Naive thymus-derived CD8-positive, alpha-beta T cell (primary cell): ENCODE measurements around the gene ENPP1. TPM values are rescaled to one million over a fixed set of nuclear protein-coding genes. Genes with fewer than 3 reads are reported as not detected.

Source experiments
- ATAC-seq, 2 donors: fragments of 150-1000 bp; cut with Tn5 transposase in 1 of 2; sonication (Bioruptor Pico), chemical (Tn5 transposase) in 1 of 2; 1 replicate in 1 of 2; 2 replicates in 1 of 2; pipeline ENCODE4 v1.10.0; 2021; ENCODE audit warnings: mild to moderate bottlenecking in 2 of 2, moderate library complexity in 2 of 2
- POLR2A ChIA-PET: fragments of 350-600 bp; sonication (Branson Sonifier 250); formaldehyde crosslinking; loops from one replicate; lab custom pipeline; 2021; ENCODE audit warnings: antibody characterized with exemption; lab: Charles Lee
- DNase-seq, 10 donors: peaks; one replicate each; pipeline versions ENCODE4 v3.0.0 to v3.0.0-alpha.2; 2020 to 2022
- H3K27ac Mint-ChIP-seq, 10 donors: one replicate each; pipeline ENCODE4 v1.8.0; 2020 to 2022; ENCODE audit warnings: mild to moderate bottlenecking in 10 of 10, mixed read lengths in 10 of 10, moderate library complexity in 4 of 10, inconsistent platforms in 1 of 10
- H3K27me3 Mint-ChIP-seq, 5 donors: one replicate each; pipeline ENCODE4 v1.8.0; 2021 to 2022; ENCODE audit warnings: mixed read lengths in 5 of 5
- H3K36me3 Mint-ChIP-seq, 3 donors: one replicate each; pipeline ENCODE4 v1.8.0; 2020 to 2022; ENCODE audit warnings: mixed read lengths in 3 of 3, mild to moderate bottlenecking in 2 of 3, inconsistent platforms in 1 of 3
- H3K4me1 Mint-ChIP-seq, 4 donors: one replicate each; pipeline ENCODE4 v1.8.0; 2021 to 2022; ENCODE audit warnings: mixed read lengths in 4 of 4
- H3K4me3 Mint-ChIP-seq, 10 donors: one replicate each; pipeline ENCODE4 v1.8.0; 2020 to 2022; ENCODE audit warnings: mild to moderate bottlenecking in 10 of 10, mixed read lengths in 10 of 10, moderate library complexity in 6 of 10, inconsistent platforms in 1 of 10
- H3K9me3 Mint-ChIP-seq, 9 donors: one replicate each; pipeline ENCODE4 v1.8.0; 2020 to 2022; ENCODE audit warnings: mixed read lengths in 9 of 9, mild to moderate bottlenecking in 3 of 9, inconsistent platforms in 1 of 9, moderate library complexity in 1 of 9
- polyA plus RNA-seq, 3 donors: library from polyadenylated mRNA; unstranded; fragments of 300-500 nt; fragmentation: Illumina TruSeq; gene quantifications; one replicate each; pipeline ENCODE4 v1.2.3, GENCODE V29; 2021
- total RNA-seq, 8 experiments: library from RNA in 2 of 8; stranded (reverse) in 2 of 8; gene quantifications; one replicate each; pipeline ENCODE4 v1.2.3 and lab custom pipeline; 2021 to 2026

ENPP1 gene
- total and polyA plus RNA-seq, 5 experiments from 2014 or later = 0.11 to 0.47 TPM; not detected in 3

- DNase-seq (no peak), ATAC-seq (no peak)
- Mint-ChIP-seq H3K27me3 (peaks cover 0 to 31% (median 8%) of the 10 kb centered on the region in 5 donors), H3K36me3 (peaks cover 0 to 2% (median 0%) of the 10 kb centered on the region in 3 donors), H3K4me1 (no peaks in the 10 kb centered on the region), H3K9me3 (peaks cover 0 to 2% (median 0%) of the 10 kb centered on the region in 9 donors), H3K4me3 (no peak overlapping the region), H3K27ac (no peak overlapping the region)
- POLR2A ChIA-PET = no interaction called here
These were observed 54.7 kb downstream of the ENPP1 start for GRCh38 chr6:131862476-131862875.

GRCh38 chr6:131867744-131868143, 59.9 kb downstream of the ENPP1 start:
- Mint-ChIP-seq H3K36me3 (no peaks in the 10 kb centered on the region), H3K4me1 (no peaks in the 10 kb centered on the region), H3K9me3 (no peaks in the 10 kb centered on the region), H3K4me3 (no peak overlapping the region), H3K27me3 (peaks cover 0 to 20% (median 4%) of the 10 kb centered on the region in 5 donors), H3K27ac (no peak overlapping the region)
- no peak for ATAC-seq
- DNase-seq = no peak
- POLR2A ChIA-PET = no interaction called here

- Mint-ChIP-seq H3K4me3 (no peak overlapping the region), H3K27ac (no peak overlapping the region), H3K36me3 (no peaks in the 10 kb centered on the region), H3K4me1 (no peaks in the 10 kb centered on the region), H3K9me3 (no peaks in the 10 kb centered on the region), H3K27me3 (peaks cover 0 to 12% (median 4%) of the 10 kb centered on the region in 5 donors)
- POLR2A ChIA-PET = no interaction called here
- ATAC-seq = no peak
- no peak for DNase-seq
These were observed 61.0 kb downstream of the ENPP1 start for GRCh38 chr6:131868836-131869235.

- no peaks in the 10 kb centered on the region for H3K36me3 Mint-ChIP-seq
- no peak overlapping the region for H3K4me3 Mint-ChIP-seq
- H3K9me3 Mint-ChIP-seq = peaks cover 0 to 2% (median 0%) of the 10 kb centered on the region in 9 donors
- POLR2A ChIA-PET = no interaction called here
- DNase-seq = no peak
- ATAC-seq = no peak
- H3K27ac Mint-ChIP-seq = no peak overlapping the region
- peaks cover 0 to 4% (median 2%) of the 10 kb centered on the region in 5 donors for H3K27me3 Mint-ChIP-seq
- no peaks in the 10 kb centered on the region for H3K4me1 Mint-ChIP-seq
These were observed 67.8 kb downstream of the ENPP1 start for GRCh38 chr6:131875647-131876046.

- H3K27ac Mint-ChIP-seq = no peak overlapping the region
- POLR2A ChIA-PET = no interaction called here
- no peak for DNase-seq
- H3K27me3 Mint-ChIP-seq = peaks cover 0 to 9% (median 4%) of the 10 kb centered on the region in 5 donors
- no peaks in the 10 kb centered on the region for H3K4me1 Mint-ChIP-seq
- H3K9me3 Mint-ChIP-seq = peaks cover 0 to 2% (median 0%) of the 10 kb centered on the region in 9 donors
- no peaks in the 10 kb centered on the region for H3K36me3 Mint-ChIP-seq
- ATAC-seq = no peak
- H3K4me3 Mint-ChIP-seq = no peak overlapping the region
These were observed 68.7 kb downstream of the ENPP1 start for GRCh38 chr6:131876545-131876944.

- POLR2A ChIA-PET = no interaction called here
- H3K27me3 Mint-ChIP-seq = peaks cover 0 to 9% (median 4%) of the 10 kb centered on the region in 5 donors
- ATAC-seq = no peak
- H3K36me3 Mint-ChIP-seq = no peaks in the 10 kb centered on the region
- peaks cover 0 to 2% (median 0%) of the 10 kb centered on the region in 9 donors for H3K9me3 Mint-ChIP-seq
- no peak for DNase-seq
- H3K4me3 Mint-ChIP-seq = no peak overlapping the region
- H3K27ac Mint-ChIP-seq = no peak overlapping the region
- H3K4me1 Mint-ChIP-seq = no peaks in the 10 kb centered on the region
These were observed 70.4 kb downstream of the ENPP1 start for GRCh38 chr6:131877999-131878789.

- no peaks in the 10 kb centered on the region for H3K36me3 Mint-ChIP-seq
- ATAC-seq (no peak), DNase-seq (no peak)
- H3K27ac Mint-ChIP-seq = no peak overlapping the region
- POLR2A ChIA-PET = no interaction called here
- H3K4me3 Mint-ChIP-seq = no peak overlapping the region
- H3K4me1 Mint-ChIP-seq = no peaks in the 10 kb centered on the region
- peaks cover 0 to 9% (median 4%) of the 10 kb centered on the region in 5 donors for H3K27me3 Mint-ChIP-seq
- no peaks in the 10 kb centered on the region for H3K9me3 Mint-ChIP-seq
These were observed 75.2 kb downstream of the ENPP1 start for GRCh38 chr6:131883016-131883415.

- no peak overlapping the region for H3K27ac Mint-ChIP-seq
- no peak overlapping the region for H3K4me3 Mint-ChIP-seq
- POLR2A ChIA-PET = no interaction called here
- H3K4me1 Mint-ChIP-seq = no peaks in the 10 kb centered on the region
- DNase-seq (no peak), ATAC-seq (no peak)
- peaks cover 2 to 23% (median 7%) of the 10 kb centered on the region in 5 donors for H3K27me3 Mint-ChIP-seq
- H3K36me3 Mint-ChIP-seq = no peaks in the 10 kb centered on the region
- H3K9me3 Mint-ChIP-seq = no peaks in the 10 kb centered on the region
These were observed 77.4 kb downstream of the ENPP1 start for GRCh38 chr6:131885237-131885636.

- POLR2A ChIA-PET = interaction anchor here (0.7 kb wide), 1 partner anchor 12 kb away, joined by 3 read pairs; no protein-coding TSS in a partner anchor
- ATAC-seq (no peak), DNase-seq (no peak)
- no peak overlapping the region for H3K4me3 Mint-ChIP-seq
- H3K4me1 Mint-ChIP-seq = no peaks in the 10 kb centered on the region
- no peaks in the 10 kb centered on the region for H3K9me3 Mint-ChIP-seq
- H3K27me3 Mint-ChIP-seq = peaks cover 3 to 16% (median 12%) of the 10 kb centered on the region in 5 donors
- H3K36me3 Mint-ChIP-seq = no peaks in the 10 kb centered on the region
- H3K27ac Mint-ChIP-seq = no peak overlapping the region
These were observed 78.7 kb downstream of the ENPP1 start for GRCh38 chr6:131886517-131886916.

- no peak for DNase-seq
- Mint-ChIP-seq H3K27ac (no peak overlapping the region), H3K36me3 (no peaks in the 10 kb centered on the region), H3K9me3 (no peaks in the 10 kb centered on the region), H3K27me3 (peaks cover 12 to 27% (median 18%) of the 10 kb centered on the region in 5 donors), H3K4me3 (no peak overlapping the region), H3K4me1 (no peaks in the 10 kb centered on the region)
- no peak for ATAC-seq
- POLR2A ChIA-PET = no interaction called here
These were observed 82.3 kb downstream of the ENPP1 start for GRCh38 chr6:131890091-131890490.

- ATAC-seq (no peak), DNase-seq (no peak)
- H3K9me3 Mint-ChIP-seq = peaks cover 0 to 12% (median 0%) of the 10 kb centered on the region in 9 donors
- H3K4me3 Mint-ChIP-seq = no peak overlapping the region
- H3K27ac Mint-ChIP-seq = no peak overlapping the region
- no peaks in the 10 kb centered on the region for H3K4me1 Mint-ChIP-seq
- H3K36me3 Mint-ChIP-seq = peaks cover 0 to 6% (median 0%) of the 10 kb centered on the region in 3 donors
- POLR2A ChIA-PET = no interaction called here
- H3K27me3 Mint-ChIP-seq = peaks cover 19 to 31% (median 20%) of the 10 kb centered on the region in 5 donors
These were observed 85.4 kb downstream of the ENPP1 start for GRCh38 chr6:131893198-131893597.

- ATAC-seq (no peak), DNase-seq (no peak)
- Mint-ChIP-seq H3K36me3 (peaks cover 0 to 8% (median 0%) of the 10 kb centered on the region in 3 donors), H3K27ac (no peak overlapping the region), H3K27me3 (peaks cover 16 to 24% (median 18%) of the 10 kb centered on the region in 5 donors), H3K4me1 (no peaks in the 10 kb centered on the region), H3K4me3 (no peak overlapping the region), H3K9me3 (peaks cover 0 to 21% (median 3%) of the 10 kb centered on the region in 9 donors)
- POLR2A ChIA-PET = no interaction called here
These were observed 86.9 kb downstream of the ENPP1 start for GRCh38 chr6:131894493-131895424.

GRCh38 chr6:131897050-131897435, 89.2 kb downstream of the ENPP1 start:
- H3K4me1 Mint-ChIP-seq = peaks cover 0 to 4% (median under 1%) of the 10 kb centered on the region in 4 donors
- no peak for DNase-seq
- H3K27me3 Mint-ChIP-seq = peaks cover 12 to 24% (median 14%) of the 10 kb centered on the region in 5 donors
- POLR2A ChIA-PET = no interaction called here
- no peak overlapping the region for H3K27ac Mint-ChIP-seq
- H3K9me3 Mint-ChIP-seq = peaks cover 0 to 21% (median 3%) of the 10 kb centered on the region in 9 donors
- H3K36me3 Mint-ChIP-seq = peaks cover 0 to 8% (median 0%) of the 10 kb centered on the region in 3 donors
- no peak overlapping the region for H3K4me3 Mint-ChIP-seq
- ATAC-seq = no peak
